ENCODE data around the gene PGAM2.

The PGAM2 gene

DNA sequence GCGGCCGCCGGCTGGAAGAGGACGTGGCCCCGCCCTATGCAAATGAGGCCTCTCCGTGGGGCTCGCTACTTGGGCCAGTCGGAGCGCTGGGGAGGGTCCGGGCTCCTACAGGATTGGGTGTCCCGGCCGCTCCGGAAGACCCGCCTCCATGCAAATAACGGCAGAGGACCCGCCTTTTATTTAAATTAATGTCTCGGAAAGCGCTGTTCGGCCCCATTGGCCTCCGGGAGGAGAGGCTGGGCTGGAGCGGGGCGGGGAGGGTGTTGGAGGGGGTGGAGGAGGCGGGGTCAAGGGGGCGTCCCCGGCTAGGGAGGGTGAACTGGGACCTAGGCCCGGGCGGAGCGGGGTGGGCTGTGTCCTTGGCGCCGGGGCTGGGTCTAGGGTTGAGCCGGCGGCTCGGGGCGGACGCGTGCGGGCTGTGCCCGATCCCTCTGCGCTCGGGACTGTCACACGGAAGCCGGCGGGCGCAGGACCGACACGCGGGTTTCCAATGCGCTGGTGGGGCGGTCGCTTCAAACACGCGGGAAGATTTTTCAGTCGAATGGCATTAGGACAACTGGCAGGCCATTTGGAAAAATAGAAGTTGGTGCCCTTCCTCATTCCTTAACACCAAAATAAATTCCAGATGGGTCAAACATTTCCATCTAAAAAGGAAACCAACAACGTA lies 17.3 kb upstream of the PGAM2 start:
- DNase-seq: peak; percentile 96 to 98

- peak; percentile 55 to 63 for DNase-seq
Measured at GRCh38 chr7:44081266-44081748, 15.9 kb upstream of the PGAM2 start.

DNA sequence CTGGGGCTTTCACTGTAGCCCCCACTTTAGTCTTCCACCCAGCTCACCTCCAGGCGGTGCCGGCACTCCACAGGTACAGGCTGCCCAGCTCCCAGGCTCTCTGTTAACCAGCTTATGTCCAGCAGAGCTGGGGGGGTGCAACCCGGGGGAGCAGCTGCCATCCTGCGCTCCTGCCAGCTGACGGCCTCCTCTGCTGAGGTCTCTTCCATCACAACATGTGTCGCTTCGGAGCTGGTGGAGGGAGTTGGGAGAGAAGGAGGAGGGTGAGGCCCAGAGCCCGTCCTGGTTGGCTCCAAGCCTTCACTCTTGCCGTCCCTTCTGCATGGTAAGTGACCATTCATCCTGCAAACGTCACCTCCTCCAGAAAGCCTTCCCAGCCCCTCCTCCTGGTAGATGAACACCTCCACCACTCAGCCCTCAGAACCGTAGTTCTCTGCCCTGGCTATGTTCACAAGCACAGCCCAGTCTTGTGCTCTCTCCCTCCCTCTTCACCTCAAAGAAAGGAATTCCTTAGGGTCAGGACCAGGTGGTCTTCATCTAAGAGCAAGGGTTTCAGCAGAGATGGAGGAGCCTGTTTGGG lies 15.4 kb upstream of the PGAM2 start:
- no peak for DNase-seq

DNA sequence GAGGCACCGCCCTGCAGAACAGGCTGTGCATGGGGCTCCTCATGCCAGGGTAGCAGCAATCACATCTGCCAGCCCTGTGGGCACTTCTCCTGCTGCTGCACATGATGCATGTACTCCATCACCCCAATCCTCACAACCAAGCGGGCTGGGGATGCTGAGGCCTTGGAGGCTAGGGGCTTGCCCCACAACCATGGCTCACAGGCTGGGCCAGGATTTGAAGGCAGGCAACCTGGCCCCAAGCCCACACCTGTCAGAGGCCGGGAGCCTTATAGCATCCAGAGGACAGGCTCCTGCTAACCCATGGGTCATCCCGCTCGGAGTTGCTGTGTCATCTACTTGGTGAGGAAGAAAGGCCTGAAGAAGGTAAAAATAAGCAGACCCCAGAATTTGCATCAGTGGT lies 14.8 kb upstream of the PGAM2 start:
- DNase-seq: no peak

GRCh38 chr7:44079331-44080021 lies 14.1 kb upstream of the PGAM2 start:
- no peak for DNase-seq

- DNase-seq: no peak
Measured at GRCh38 chr7:44078521-44078920, 13.2 kb upstream of the PGAM2 start.

GRCh38 chr7:44077681-44078091 lies 12.3 kb upstream of the PGAM2 start:
- DNase-seq: no peak

- DNase-seq: no peak
Measured at GRCh38 chr7:44077061-44077460, 11.7 kb upstream of the PGAM2 start.

DNA sequence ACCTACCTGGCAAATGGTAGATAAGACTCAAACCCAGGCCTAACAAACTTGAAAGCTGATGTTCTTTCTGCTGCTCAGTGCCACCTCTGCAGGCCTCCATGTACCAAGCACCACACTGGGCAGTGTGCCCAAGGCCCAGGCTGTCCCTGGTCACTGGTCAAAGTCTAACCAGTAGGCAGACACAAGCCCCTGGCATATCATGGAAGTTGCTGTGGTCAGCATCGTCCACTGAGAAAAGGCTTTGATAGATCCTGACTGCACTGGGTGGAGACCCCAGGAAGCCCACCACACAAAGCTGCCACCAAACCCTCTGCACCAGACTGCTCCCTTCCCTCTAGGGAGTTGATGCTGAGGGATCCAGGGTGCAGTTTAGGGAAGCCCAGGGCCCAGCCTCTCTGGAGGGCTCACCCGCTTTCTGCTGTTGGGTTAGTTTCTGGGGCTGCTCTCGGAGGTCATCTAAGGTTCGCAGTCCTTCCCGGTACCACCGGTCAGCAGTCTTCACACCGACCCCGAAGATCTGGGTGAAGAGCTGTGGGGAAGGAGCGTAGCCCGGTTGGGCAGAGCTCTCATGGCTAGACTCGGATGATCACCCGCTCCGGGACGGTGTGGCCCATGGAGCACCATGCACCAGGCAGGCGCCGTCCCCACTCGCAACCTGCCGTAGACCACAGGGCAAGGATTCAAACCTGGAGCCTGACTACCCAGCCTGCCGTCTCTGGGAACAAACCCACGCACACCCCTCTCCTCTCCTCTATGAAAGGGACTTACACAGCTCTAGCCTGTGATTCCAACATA lies 10.9 kb upstream of the PGAM2 start:
- DNase-seq: no peak

DNA sequence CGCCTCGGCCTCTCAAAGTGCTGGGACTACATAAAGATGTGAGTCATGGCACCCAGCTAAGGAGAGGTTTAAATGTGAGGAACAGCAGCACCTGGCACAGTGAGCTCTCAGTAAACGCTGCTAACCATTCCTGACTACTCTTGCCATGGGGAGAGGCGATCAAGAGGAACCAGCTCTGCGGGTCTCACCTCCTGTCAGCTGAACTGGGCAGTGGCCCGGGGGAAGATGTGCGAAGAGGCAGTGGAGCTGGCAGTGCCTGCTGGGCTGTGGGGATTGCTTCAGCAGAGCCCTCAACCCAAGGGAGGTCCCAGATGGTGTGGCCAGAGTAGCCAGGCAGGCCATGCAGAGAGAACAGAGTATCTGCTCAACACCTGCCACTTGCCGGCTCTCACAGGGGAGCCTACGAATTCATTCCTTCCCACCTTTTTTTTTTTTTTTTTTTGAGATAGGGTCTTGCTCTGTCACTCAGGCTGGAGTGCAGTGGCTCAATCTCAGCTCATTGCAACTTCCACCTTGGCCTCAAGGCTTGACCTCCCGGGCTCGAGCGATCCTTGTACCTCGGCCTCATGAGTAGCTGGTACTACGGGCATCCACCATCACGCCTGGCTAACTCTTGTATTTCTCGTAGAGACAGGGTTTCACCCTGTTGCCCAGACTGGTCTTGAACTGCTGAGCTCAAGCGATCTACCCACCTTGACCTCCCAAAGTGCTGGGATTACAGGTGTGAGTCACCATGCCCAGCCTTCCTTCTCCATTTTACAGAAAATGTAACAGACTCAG lies 10.1 kb upstream of the PGAM2 start:
- no peak for DNase-seq

DNA sequence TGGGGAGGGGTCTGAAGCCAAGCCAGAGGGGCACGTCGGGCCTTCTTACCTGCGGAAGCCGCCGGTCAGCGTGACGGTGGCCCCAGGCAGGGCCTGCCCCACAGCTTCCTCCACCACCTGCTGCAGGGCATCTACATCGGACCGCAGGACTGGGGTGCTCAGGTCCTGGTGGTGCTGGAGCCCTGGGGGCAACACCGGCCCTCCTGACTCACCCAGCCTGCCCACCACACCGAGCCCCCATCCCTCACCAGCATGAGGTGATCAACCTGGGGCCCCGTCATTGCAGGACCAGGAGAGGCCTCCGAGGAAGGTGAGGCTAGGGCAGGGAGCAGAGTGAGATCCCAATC lies 9.0 kb upstream of the PGAM2 start:
- DNase-seq: no peak

DNA sequence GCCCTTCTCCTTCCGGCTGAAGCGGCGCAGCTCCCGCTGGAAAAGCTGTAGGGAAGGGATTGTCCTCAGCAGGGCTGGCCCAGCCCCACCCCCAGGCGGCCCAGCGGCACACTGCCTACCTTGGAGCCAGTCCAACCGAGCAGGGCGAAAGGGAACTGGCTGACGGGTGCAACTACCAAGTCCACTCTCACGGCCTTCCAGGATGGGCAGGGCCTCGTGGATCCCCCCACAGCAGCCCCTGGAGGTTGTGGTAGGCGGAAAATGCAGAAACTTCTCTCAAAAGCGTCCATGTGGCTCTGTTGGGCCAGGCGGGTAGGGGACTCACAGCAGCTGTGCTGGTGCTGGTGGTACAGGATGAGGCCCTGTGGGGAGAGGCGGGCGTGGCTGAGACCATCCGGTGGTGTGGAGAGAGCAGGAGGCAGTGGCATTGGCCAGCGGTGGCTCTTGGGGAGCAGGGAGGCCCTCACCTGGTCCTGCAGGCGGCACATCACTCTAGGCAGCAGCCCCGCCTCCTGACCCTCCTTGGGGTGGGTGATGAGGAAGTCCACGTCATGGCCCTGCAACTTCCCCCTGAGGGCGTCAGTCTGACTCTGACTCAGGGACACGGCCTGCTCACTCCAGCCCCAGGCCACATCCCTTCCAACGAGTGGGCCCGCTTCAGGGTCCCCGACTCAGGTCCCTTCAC lies 8.4 kb upstream of the PGAM2 start:
- DNase-seq: peak; percentile 61 to 76

GRCh38 chr7:44072364-44073231 lies 7.2 kb upstream of the PGAM2 start:
- DNase-seq: peak; percentile 62 to 70

GRCh38 chr7:44071726-44072363 lies 6.5 kb upstream of the PGAM2 start:
- no peak for DNase-seq

DNA sequence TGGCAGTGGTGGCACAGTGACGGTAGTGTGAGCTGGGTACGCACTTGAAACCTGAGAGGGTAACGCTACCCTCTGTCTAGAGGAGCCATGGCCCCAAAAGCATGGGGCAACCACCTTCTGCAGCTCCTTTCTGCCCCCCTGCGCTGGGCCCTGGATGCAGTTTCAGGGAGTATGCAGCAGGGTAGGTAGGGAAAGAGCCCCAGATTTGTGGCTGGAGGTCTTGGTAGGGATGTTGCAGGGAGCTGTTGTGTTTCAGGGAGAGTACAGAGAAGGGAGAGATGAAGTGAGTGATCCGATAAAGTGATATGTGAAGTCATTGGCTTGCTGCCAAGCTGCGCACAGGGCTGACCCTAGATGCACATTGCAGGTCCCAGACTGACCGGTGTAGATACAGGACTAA lies 2.7 kb upstream of the PGAM2 start:
- DNase-seq: no peak

GRCh38 chr7:44067064-44067951 lies 1.9 kb upstream of the PGAM2 start:
- no peak for DNase-seq

DNA sequence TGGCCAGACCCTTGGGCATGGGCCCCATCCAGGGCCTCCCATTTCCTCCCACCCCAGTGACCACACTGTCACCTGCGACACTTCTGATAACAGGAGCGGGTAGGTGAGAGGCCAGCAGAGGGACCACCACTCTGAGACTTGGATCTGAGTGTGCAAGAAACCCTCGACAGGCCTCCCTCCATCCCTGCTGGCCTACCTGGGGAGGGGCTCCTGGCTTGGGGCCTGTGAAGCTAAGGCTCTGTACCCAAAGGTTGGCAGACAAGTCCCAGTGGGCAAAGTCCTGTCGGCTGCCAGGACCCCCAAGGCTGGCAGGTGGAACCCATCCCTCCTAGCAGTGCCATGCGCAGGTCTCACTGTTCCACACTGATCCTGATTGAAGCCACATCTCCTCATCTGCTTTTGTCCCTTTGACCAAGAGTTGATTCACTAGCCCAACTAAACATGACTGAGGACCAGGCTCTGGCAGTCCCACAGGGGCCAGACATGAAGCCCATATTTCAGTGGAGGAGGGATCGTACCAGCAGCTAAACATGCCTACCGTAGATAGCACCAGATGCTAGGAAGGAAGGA lies 1.2 kb upstream of the PGAM2 start:
- DNase-seq: no peak

DNA sequence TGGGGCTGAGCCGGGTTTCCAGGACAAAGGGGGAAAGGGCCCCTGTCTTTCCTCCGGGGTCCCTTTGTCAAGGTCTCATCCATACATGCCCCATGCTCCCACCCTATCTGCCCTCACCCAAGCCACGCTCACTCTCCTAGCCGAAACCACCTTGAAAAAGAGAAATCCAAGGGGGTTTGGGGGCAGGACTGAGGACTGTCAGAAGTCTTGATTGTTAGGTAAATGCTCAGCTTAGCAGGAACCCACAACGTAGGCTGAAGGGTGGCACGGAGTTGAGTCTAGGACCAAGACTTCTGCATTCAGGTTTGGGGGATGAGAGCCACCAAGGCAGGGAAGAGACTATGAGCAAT lies 719 bp upstream of the PGAM2 start:
- no peak for DNase-seq

DNA sequence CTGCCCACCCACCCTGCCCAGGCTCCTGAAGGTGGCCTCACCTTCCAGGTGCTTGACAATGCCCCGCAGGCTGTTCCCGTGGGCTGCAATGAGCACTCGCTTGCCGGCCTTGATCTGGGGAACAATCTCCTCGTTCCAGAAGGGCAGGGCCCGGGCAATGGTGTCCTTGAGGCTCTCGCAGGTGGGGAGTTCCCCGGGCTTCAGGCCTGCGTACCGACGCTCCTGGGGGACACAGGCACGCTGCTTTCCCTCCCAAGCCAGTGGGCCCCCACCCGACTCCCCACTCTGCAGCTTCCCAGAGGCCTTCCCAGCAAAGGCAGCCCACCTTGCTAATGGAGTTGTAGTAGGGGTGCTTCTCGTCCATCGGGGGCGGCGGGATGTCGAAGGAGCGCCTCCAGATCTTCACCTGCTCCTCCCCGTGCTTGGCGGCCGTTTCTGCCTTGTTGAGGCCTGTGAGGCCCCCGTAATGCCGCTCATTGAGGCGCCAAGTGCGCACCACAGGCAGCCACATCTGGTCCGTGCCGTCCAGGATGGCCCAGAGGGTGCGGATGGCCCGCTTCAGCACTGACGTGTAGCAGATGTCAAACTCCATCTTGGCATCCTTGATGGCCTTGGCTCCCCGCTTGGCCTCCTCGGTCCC lies 456 bp downstream of the PGAM2 start:
- DNase-seq: no peak

All from activated T-cell treated with anti-CD3 and anti-CD28 coated beads, Interleukin-2, amount 50 U/mL, for 48 hours (primary cell).